Neural crest cell (in vitro differentiated cells): ENCODE results near the gene PRKCE. TPM values are rescaled to one million over a fixed set of nuclear protein-coding genes. Genes with fewer than 3 reads are reported as not detected.
A peak's percentile ranks its signal among the peaks of the same experiment; 100 is the strongest.
"Not testable (repeated sequence)": the region's sequence is repeated elsewhere in the genome, so short reads cannot be mapped to it uniquely, and the experiment has no call there.

Experiments used
- DNase-seq: peaks from one replicate; pipeline ENCODE4 v3.0.0; 2021; ENCODE audit warnings: low read depth, mixed read lengths, low spot score
- H3K27ac Mint-ChIP-seq: one replicate; pipeline ENCODE4 v1.8.0; 2021; ENCODE audit warnings: mild to moderate bottlenecking, mixed read lengths; ENCODE audit not compliant: unreplicated experiment
- H3K27me3 Mint-ChIP-seq: 2 replicates; pipeline ENCODE4 v1.8.0; 2021; ENCODE audit warnings: low read depth, mild to moderate bottlenecking, mixed read lengths
- H3K36me3 Mint-ChIP-seq: 2 replicates; pipeline ENCODE4 v1.8.0; 2021; ENCODE audit warnings: low read depth, mild to moderate bottlenecking, mixed read lengths
- H3K4me1 Mint-ChIP-seq: 2 replicates; pipeline ENCODE4 v1.8.0; 2021; ENCODE audit warnings: mixed read lengths
- H3K4me3 Mint-ChIP-seq: one replicate; pipeline ENCODE4 v1.8.0; 2021; ENCODE audit warnings: mild to moderate bottlenecking, mixed read lengths
- H3K9me3 Mint-ChIP-seq: 2 replicates; pipeline ENCODE4 v1.8.0; 2021; ENCODE audit warnings: mixed read lengths
- CTCF ChIP-seq: fragments of 200-600 bp; sonication (generic); conservative IDR thresholded peaks from 2 replicates; pipeline ENCODE4 v1.5.0; 2021; ENCODE audit warnings: antibody characterized with exemption, mild to moderate bottlenecking
- total RNA-seq: library from RNA; stranded (reverse); gene quantifications from 2 replicates; pipeline ENCODE4 v1.2.1, GENCODE V29; 2021

Gene PRKCE
- total RNA-seq, 1 donor from 2014 or later: 15.6 TPM

- Mint-ChIP-seq H3K9me3 (no peaks in the 10 kb centered on the region), H3K4me3 (no peak overlapping the region), H3K27me3 (no peaks in the 10 kb centered on the region), H3K27ac (peak overlapping the region; percentile 59), H3K4me1 (peaks cover 30% of the 10 kb centered on the region), H3K36me3 (no peaks in the 10 kb centered on the region)
- TF ChIP-seq CTCF: no peak
- DNase-seq: no peak
Observed at GRCh38 chr2:45691171-45691999, 39.9 kb downstream of the PRKCE start.

GRCh38 chr2:45692566-45692965 is 41.1 kb downstream of the PRKCE start:
- H3K27me3 Mint-ChIP-seq: no peaks in the 10 kb centered on the region
- no peak overlapping the region for H3K27ac Mint-ChIP-seq

GRCh38 chr2:45695480-45696007 is 44.1 kb downstream of the PRKCE start:
- not testable (repeated sequence) for H3K27ac Mint-ChIP-seq, H3K9me3 Mint-ChIP-seq, DNase-seq, H3K36me3 Mint-ChIP-seq, H3K27me3 Mint-ChIP-seq, H3K4me3 Mint-ChIP-seq
- peaks cover 40% of the 10 kb centered on the region for H3K4me1 Mint-ChIP-seq

More at GRCh38 chr2:45692566-45692965, 41.1 kb downstream of the PRKCE start:
- Mint-ChIP-seq H3K4me3 (no peak overlapping the region), H3K36me3 (no peaks in the 10 kb centered on the region), H3K4me1 (peaks cover 31% of the 10 kb centered on the region), H3K9me3 (no peaks in the 10 kb centered on the region)
- TF ChIP-seq CTCF: no peak
- DNase-seq: no peak

GRCh38 chr2:45696708-45697107 is 45.2 kb downstream of the PRKCE start:
- H3K4me3 Mint-ChIP-seq: no peak overlapping the region
- H3K9me3 Mint-ChIP-seq: no peaks in the 10 kb centered on the region
- no peaks in the 10 kb centered on the region for H3K27me3 Mint-ChIP-seq
- H3K4me1 Mint-ChIP-seq: peaks cover 29% of the 10 kb centered on the region
- H3K36me3 Mint-ChIP-seq: no peaks in the 10 kb centered on the region
- no peak for TF ChIP-seq CTCF
- H3K27ac Mint-ChIP-seq: no peak overlapping the region
- no peak for DNase-seq

GRCh38 chr2:45697190-45697589 is 45.7 kb downstream of the PRKCE start:
- no peak overlapping the region for H3K4me3 Mint-ChIP-seq
- TF ChIP-seq CTCF: no peak
- H3K4me1 Mint-ChIP-seq: peaks cover 29% of the 10 kb centered on the region
- H3K9me3 Mint-ChIP-seq: no peaks in the 10 kb centered on the region
- no peaks in the 10 kb centered on the region for H3K27me3 Mint-ChIP-seq
- no peak overlapping the region for H3K27ac Mint-ChIP-seq
- no peaks in the 10 kb centered on the region for H3K36me3 Mint-ChIP-seq
- DNase-seq: no peak

- no peak for DNase-seq
- Mint-ChIP-seq H3K27ac (peak overlapping the region; percentile 46), H3K4me3 (no peak overlapping the region), H3K27me3 (no peaks in the 10 kb centered on the region), H3K4me1 (peaks cover 29% of the 10 kb centered on the region), H3K36me3 (no peaks in the 10 kb centered on the region), H3K9me3 (no peaks in the 10 kb centered on the region)
- TF ChIP-seq CTCF: no peak
Observed at GRCh38 chr2:45698554-45698953, 47.1 kb downstream of the PRKCE start.
